Chondrocyte (in vitro differentiated cells): ENCODE measurements around the gene PDE11A. TPM values are rescaled to one million over a fixed set of nuclear protein-coding genes. Genes with fewer than 3 reads are reported as not detected.
"Not testable (repeated sequence)": the region's sequence is repeated elsewhere in the genome, so short reads cannot be mapped to it uniquely, and the experiment has no call there.

Experiments used
- DNase-seq: peaks from one replicate; pipeline ENCODE4 v3.0.0; 2021; ENCODE audit warnings: mixed read lengths, low spot score
- H3K27ac Mint-ChIP-seq: one replicate; pipeline ENCODE4 v1.8.0; 2021; ENCODE audit warnings: mild to moderate bottlenecking, moderate library complexity, mixed read lengths; ENCODE audit not compliant: unreplicated experiment
- H3K27me3 Mint-ChIP-seq: 2 replicates; pipeline ENCODE4 v1.8.0; 2021; ENCODE audit warnings: low read depth, mixed read lengths
- H3K36me3 Mint-ChIP-seq: 2 replicates; pipeline ENCODE4 v1.8.0; 2021; ENCODE audit warnings: low read depth, mixed read lengths
- H3K4me1 Mint-ChIP-seq: 2 replicates; pipeline ENCODE4 v1.8.0; 2021; ENCODE audit warnings: low read depth, mild to moderate bottlenecking, mixed read lengths
- H3K4me3 Mint-ChIP-seq: one replicate; pipeline ENCODE4 v1.8.0; 2021; ENCODE audit warnings: mild to moderate bottlenecking, moderate library complexity, mixed read lengths; ENCODE audit not compliant: unreplicated experiment
- H3K9me3 Mint-ChIP-seq: 2 replicates; pipeline ENCODE4 v1.8.0; 2021; ENCODE audit warnings: low read depth, mixed read lengths
- CTCF ChIP-seq: fragments of 200-600 bp; sonication (generic); IDR thresholded peaks from 2 replicates; pipeline ENCODE4 v1.5.0; 2021; ENCODE audit warnings: antibody characterized with exemption, mild to moderate bottlenecking, moderate library complexity
- total RNA-seq: library from RNA; stranded (reverse); gene quantifications from 3 replicates; pipeline ENCODE4 v1.2.1, GENCODE V29; 2021

The PDE11A gene
- total RNA-seq, 1 donor from 2014 or later, result 2.1 TPM

- Mint-ChIP-seq H3K36me3 (no peaks in the 10 kb centered on the region), H3K4me1 (no peaks in the 10 kb centered on the region), H3K27ac (no peak overlapping the region), H3K9me3 (no peaks in the 10 kb centered on the region), H3K4me3 (no peak overlapping the region), H3K27me3 (peaks cover 11% of the 10 kb centered on the region)
- no peak for TF ChIP-seq CTCF
- no peak for DNase-seq
Measured at GRCh38 chr2:178057179-178057680, 15.3 kb downstream of the PDE11A start.

GRCh38 chr2:178056345-178056744, 16.2 kb downstream of the PDE11A start:
- no peaks in the 10 kb centered on the region for H3K36me3 Mint-ChIP-seq
- no peaks in the 10 kb centered on the region for H3K4me1 Mint-ChIP-seq
- no peak for DNase-seq
- no peak overlapping the region for H3K27ac Mint-ChIP-seq
- peaks cover 11% of the 10 kb centered on the region for H3K27me3 Mint-ChIP-seq
- no peak for TF ChIP-seq CTCF
- no peak overlapping the region for H3K4me3 Mint-ChIP-seq
- H3K9me3 Mint-ChIP-seq, result no peaks in the 10 kb centered on the region

GRCh38 chr2:178051257-178051656, 21.3 kb downstream of the PDE11A start:
- H3K4me3 Mint-ChIP-seq, H3K4me1 Mint-ChIP-seq, DNase-seq, H3K36me3 Mint-ChIP-seq, H3K27ac Mint-ChIP-seq, H3K9me3 Mint-ChIP-seq: not testable (repeated sequence)
- peaks cover 23% of the 10 kb centered on the region for H3K27me3 Mint-ChIP-seq

- no peak for TF ChIP-seq CTCF
- DNase-seq, result no peak
- H3K27me3 Mint-ChIP-seq, result peaks cover 25% of the 10 kb centered on the region
- no peak overlapping the region for H3K4me3 Mint-ChIP-seq
- peaks cover 3% of the 10 kb centered on the region for H3K36me3 Mint-ChIP-seq
- peaks cover 4% of the 10 kb centered on the region for H3K9me3 Mint-ChIP-seq
- no peaks in the 10 kb centered on the region for H3K4me1 Mint-ChIP-seq
- no peak overlapping the region for H3K27ac Mint-ChIP-seq
Measured at GRCh38 chr2:178047391-178047790, 25.2 kb downstream of the PDE11A start.

GRCh38 chr2:178044836-178045235, 27.7 kb downstream of the PDE11A start:
- Mint-ChIP-seq H3K9me3 (no peaks in the 10 kb centered on the region), H3K4me3 (no peak overlapping the region), H3K27ac (no peak overlapping the region), H3K4me1 (no peaks in the 10 kb centered on the region), H3K36me3 (no peaks in the 10 kb centered on the region), H3K27me3 (peaks cover 10% of the 10 kb centered on the region)
- no peak for TF ChIP-seq CTCF
- DNase-seq, result no peak

- Mint-ChIP-seq H3K4me1 (no peaks in the 10 kb centered on the region), H3K4me3 (no peak overlapping the region), H3K27me3 (peaks cover 10% of the 10 kb centered on the region), H3K36me3 (no peaks in the 10 kb centered on the region), H3K27ac (no peak overlapping the region), H3K9me3 (no peaks in the 10 kb centered on the region)
- no peak for TF ChIP-seq CTCF
- no peak for DNase-seq
Measured at GRCh38 chr2:178043266-178043665, 29.3 kb downstream of the PDE11A start.

- not testable (repeated sequence) for H3K27ac Mint-ChIP-seq, H3K27me3 Mint-ChIP-seq, H3K4me1 Mint-ChIP-seq, DNase-seq, H3K4me3 Mint-ChIP-seq, H3K36me3 Mint-ChIP-seq
- peaks cover 36% of the 10 kb centered on the region for H3K9me3 Mint-ChIP-seq
Measured at GRCh38 chr2:178033583-178033982, 39.0 kb downstream of the PDE11A start.
